ENCODE measurements around the gene WASHC4. TPM values are rescaled to one million over a fixed set of nuclear protein-coding genes. Genes with fewer than 3 reads are reported as not detected.

The WASHC4 gene
- total and polyA plus RNA-seq, 10 donors, result 25.2 to 172 (median 92.7) TPM

DNA sequence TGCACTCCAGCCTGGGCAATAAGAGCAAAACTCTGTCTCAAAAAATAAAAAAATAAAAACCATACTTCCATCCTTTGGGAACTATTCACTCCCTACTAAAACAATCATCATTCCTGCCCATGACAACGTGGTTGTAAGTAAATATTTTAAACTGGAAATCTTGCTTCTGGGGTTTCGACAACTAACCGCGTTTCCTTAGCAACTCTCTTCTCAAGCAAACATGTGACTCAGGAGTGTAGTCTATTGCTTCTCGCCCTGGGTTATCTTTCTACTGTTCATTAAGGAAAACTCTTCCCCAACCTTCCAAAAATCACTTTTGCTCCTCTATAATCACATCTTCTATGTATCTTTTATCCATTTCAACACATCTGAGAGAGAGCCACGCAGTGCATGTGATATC lies 106.6 kb downstream of the WASHC4 start:
- H3K9me3 ChIP-seq, result no peaks in the 10 kb centered on the region
- H3K27me3 ChIP-seq (replicated peaks in 1 of 7), result no peaks in the 10 kb centered on the region
- H3K36me3 ChIP-seq, result peaks cover 2 to 98% (median 50%) of the 10 kb centered on the region in 6 donors
- WGBS, 5 donors, result 90 to 95% (median 92%) methylated on average over 6 of the region's 6 CpGs
- intact Hi-C loops (cut with DNase I; ENCODE audit: low total_unique reads), result no loop called here
- no peak for DNase-seq
- TF ChIP-seq POLR2AphosphoS5 (IDR thresholded peaks at IDR 0.05), result no peak
- no peak for TF ChIP-seq POLR2A (IDR thresholded peaks at IDR 0.05)
- TF ChIP-seq, protein P1, sequence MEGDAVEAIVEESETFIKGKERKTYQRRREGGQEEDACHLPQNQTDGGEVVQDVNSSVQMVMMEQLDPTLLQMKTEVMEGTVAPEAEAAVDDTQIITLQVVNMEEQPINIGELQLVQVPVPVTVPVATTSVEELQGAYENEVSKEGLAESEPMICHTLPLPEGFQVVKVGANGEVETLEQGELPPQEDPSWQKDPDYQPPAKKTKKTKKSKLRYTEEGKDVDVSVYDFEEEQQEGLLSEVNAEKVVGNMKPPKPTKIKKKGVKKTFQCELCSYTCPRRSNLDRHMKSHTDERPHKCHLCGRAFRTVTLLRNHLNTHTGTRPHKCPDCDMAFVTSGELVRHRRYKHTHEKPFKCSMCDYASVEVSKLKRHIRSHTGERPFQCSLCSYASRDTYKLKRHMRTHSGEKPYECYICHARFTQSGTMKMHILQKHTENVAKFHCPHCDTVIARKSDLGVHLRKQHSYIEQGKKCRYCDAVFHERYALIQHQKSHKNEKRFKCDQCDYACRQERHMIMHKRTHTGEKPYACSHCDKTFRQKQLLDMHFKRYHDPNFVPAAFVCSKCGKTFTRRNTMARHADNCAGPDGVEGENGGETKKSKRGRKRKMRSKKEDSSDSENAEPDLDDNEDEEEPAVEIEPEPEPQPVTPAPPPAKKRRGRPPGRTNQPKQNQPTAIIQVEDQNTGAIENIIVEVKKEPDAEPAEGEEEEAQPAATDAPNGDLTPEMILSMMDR (IDR thresholded peaks at IDR 0.05 in 8 of 11, conservative IDR thresholded peaks at IDR 0.05 in 3 of 11), result no peak
- no peak overlapping the region for H3K4me3 ChIP-seq
- H3K27ac ChIP-seq, result no peak overlapping the region
- H3K4me1 ChIP-seq, result peaks cover 0 to 11% (median 0%) of the 10 kb centered on the region in 6 donors

DNA sequence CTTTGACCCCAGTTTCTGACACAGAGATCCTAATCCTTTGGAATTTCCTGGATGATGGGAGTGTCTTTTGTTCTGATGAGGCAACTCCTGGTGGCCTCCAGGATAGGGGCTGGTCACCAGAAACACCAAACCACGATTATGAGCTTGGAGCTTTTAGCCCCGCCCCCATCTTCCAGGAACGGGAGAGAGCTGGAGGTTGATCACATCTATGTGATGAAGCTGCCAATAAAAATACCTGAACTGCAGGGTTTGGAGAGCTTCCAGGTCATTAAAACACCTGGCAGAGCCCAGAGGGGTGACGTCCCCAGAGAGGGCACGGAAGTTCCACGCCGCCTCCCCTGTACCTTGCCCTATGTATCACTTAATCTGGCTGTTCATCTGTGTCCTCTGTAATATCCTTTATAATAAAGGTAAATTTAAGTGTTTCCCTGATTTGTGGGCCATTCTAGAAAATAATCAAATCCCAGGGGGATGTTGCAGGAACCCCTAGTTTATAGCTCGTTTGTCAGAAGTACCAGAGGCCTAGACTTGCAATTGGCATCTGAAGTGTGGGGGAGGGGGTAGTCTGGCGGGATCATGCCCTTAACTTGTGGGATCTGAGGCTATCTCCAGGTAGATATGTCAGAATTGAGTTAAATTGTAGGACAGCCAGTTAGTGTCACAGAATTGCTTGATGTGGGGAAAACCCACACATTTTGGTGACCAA lies 107.3 kb downstream of the WASHC4 start:
- Histone ChIP-seq H3K27me3 (replicated peaks in 1 of 7) (no peaks in the 10 kb centered on the region), H3K9me3 (no peaks in the 10 kb centered on the region), H3K27ac (no peak overlapping the region), H3K4me1 (peaks cover 0 to 18% (median 2%) of the 10 kb centered on the region in 6 donors), H3K36me3 (peaks cover 2 to 98% (median 47%) of the 10 kb centered on the region in 6 donors), H3K4me3 (no peak overlapping the region)
- TF ChIP-seq POLR2A (IDR thresholded peaks at IDR 0.05) (no peak), POLR2AphosphoS5 (IDR thresholded peaks at IDR 0.05) (no peak)
- TF ChIP-seq, protein P1 (IDR thresholded peaks at IDR 0.05 in 8 of 11, conservative IDR thresholded peaks at IDR 0.05 in 3 of 11), result no peak
- WGBS, 5 donors, result 84 to 94% (median 88%) methylated on average over 9 of the region's 9 CpGs
- intact Hi-C loops (cut with DNase I; ENCODE audit: low total_unique reads), result no loop called here
- DNase-seq, result no peak

DNA sequence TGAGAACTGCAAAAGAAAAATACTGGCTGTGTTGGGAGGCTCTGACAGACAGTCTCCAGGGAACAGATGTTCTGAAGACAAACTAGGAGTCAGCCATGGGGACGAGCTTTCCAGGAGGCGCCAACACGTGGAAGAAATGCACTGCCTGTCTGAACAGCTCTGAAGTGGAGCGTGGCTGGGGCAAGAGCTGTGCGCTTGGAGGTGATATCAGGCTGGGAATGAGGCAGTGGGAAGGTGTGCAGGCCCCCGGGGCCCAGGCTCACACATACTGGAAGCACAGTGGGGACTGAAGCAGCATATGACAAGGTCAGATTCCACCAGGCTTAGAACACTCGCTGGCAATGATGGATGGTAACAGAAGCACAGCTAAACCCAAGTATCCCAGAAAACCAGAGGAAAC lies 110.9 kb downstream of the WASHC4 start:
- Histone ChIP-seq H3K27me3 (replicated peaks in 1 of 7) (no peaks in the 10 kb centered on the region), H3K4me3 (no peak overlapping the region), H3K9me3 (no peaks in the 10 kb centered on the region), H3K36me3 (peaks cover 2 to 100% (median 45%) of the 10 kb centered on the region in 6 donors), H3K27ac (no peak overlapping the region), H3K4me1 (peaks cover 3 to 54% (median 24%) of the 10 kb centered on the region in 6 donors)
- intact Hi-C loops (cut with DNase I; ENCODE audit: low total_unique reads), result no loop called here
- DNase-seq, result no peak
- 77 to 87% (median 80%) methylated on average over 7 of the region's 7 CpGs for WGBS, 5 donors
- TF ChIP-seq POLR2A (IDR thresholded peaks at IDR 0.05) (no peak), POLR2AphosphoS5 (IDR thresholded peaks at IDR 0.05) (no peak)
- TF ChIP-seq, protein P1 (IDR thresholded peaks at IDR 0.05 in 8 of 11, conservative IDR thresholded peaks at IDR 0.05 in 3 of 11), result no peak

Other genes starting within 250 kb of the WASHC4 start
- 10 to 100 TPM in 6 of 7 donors, 1 to 10 TPM in 1; 6.8 to 21.1 (median 13.6) TPM for gene SLC41A2, start 149.4 kb upstream of the WASHC4 start, total RNA-seq
- gene SLC41A2, start 149.4 kb upstream of the WASHC4 start, polyA plus RNA-seq, result 1 to 10 TPM; 1.1 to 1.9 (median 1.5) TPM
- gene NOPCHAP1, start 121.4 kb upstream of the WASHC4 start, total RNA-seq, result 10 to 100 TPM in 3 of 7 donors, 1 to 10 TPM in 4; 2.5 to 15.1 (median 8.6) TPM
- 10 to 100 TPM in 2 of 3 donors, 1 to 10 TPM in 1; 9.5 to 13.1 (median 12.2) TPM for gene NOPCHAP1, start 121.4 kb upstream of the WASHC4 start, polyA plus RNA-seq
- gene ALDH1L2, start 23.3 kb upstream of the WASHC4 start, total RNA-seq, result 10 to 100 TPM in 1 of 7 donors, 1 to 10 TPM in 6; 1.6 to 10.4 (median 4.1) TPM
- gene ALDH1L2, start 23.3 kb upstream of the WASHC4 start, polyA plus RNA-seq, result under 1 TPM; 0.07 to 0.26 (median 0.22) TPM
- gene APPL2, start 128.4 kb downstream of the WASHC4 start, total RNA-seq, result 10 to 100 TPM; 35.9 to 75.6 (median 46.7) TPM
- 10 to 100 TPM; 11.0 to 12.8 (median 12.2) TPM for gene APPL2, start 128.4 kb downstream of the WASHC4 start, polyA plus RNA-seq
- 10 to 100 TPM; 12.7 to 33.4 (median 17.6) TPM for gene C12orf75, start 223.0 kb downstream of the WASHC4 start, total RNA-seq
- 10 to 100 TPM; 16.5 to 23.5 (median 20.4) TPM for gene C12orf75, start 223.0 kb downstream of the WASHC4 start, polyA plus RNA-seq

Data from spleen (tissue), 11 donors.